ENCODE measurements around the gene ZER1.

ZER1 gene

GRCh38 chr9:128732576-128732975 lies 39.2 kb downstream of the ZER1 start:
- DNase-seq: no peak

GRCh38 chr9:128731691-128732090 lies 40.0 kb downstream of the ZER1 start:
- DNase-seq: no peak

- no peak for DNase-seq
Measured at GRCh38 chr9:128731093-128731492, 40.6 kb downstream of the ZER1 start.

DNA sequence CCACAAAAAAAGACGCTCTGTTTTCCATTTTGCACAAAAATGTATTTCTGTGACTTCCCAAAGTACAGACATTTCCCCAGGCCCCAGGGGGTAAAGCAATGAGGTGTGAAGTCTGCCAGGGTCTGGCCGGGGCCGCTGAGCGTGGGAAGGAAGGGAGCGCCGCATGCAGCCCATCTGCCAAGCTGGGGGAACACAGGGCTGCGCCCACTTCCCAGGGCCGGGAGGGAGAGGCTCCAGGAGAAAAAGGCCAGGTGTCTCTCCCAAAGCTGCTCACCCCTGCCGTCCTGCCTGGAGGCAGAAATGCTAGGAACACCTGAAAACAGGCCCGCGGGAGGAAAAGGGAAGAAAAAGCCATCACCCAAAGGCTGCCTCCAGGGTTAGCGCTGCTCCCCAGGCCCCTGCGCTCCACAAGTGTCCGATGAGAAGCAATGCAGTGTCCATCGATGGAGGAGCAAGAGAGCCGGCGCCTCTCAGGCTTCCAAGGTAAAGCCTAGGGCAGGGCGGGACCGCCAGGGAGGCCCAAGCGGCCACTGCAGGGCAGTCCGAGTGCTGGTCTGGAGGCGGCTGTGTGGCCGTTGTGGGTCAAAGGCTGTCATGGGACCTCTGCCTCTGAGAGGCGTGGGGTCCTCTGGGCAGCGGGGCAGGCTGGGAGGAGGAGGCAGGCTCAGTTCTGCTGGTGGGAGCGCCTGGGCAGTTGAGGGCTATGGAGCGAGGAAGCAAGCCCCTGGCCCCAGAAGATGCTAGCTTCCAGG lies 41.8 kb downstream of the ZER1 start:
- peak; percentile 93 for DNase-seq

GRCh38 chr9:128729302-128729701 lies 42.4 kb downstream of the ZER1 start:
- DNase-seq: peak; percentile 94

DNA sequence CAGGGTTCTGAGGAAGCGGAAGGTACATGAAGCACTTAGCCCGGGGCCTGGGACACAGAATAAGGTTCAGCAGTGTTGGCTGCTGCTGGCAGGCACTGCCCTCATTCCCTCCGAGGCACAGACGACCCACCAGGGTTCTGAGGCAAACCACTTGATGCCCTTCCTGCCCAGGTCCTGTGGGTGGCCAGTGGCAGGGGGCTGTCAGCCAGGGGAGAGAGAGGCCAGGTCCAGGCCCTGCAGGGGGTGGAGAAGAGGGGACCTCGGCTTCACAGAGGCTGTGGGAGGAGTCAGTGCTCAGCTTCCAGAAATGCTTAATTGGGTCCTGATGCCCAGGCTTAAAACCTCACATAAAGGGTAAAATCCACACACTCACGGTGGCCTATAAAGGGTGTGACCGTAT lies 43.4 kb downstream of the ZER1 start:
- no peak for DNase-seq

- DNase-seq: peak; percentile 25
Measured at GRCh38 chr9:128727640-128728248, 44.0 kb downstream of the ZER1 start.

- peak; percentile 100 for DNase-seq
Measured at GRCh38 chr9:128724744-128725211, 46.9 kb downstream of the ZER1 start.

DNA sequence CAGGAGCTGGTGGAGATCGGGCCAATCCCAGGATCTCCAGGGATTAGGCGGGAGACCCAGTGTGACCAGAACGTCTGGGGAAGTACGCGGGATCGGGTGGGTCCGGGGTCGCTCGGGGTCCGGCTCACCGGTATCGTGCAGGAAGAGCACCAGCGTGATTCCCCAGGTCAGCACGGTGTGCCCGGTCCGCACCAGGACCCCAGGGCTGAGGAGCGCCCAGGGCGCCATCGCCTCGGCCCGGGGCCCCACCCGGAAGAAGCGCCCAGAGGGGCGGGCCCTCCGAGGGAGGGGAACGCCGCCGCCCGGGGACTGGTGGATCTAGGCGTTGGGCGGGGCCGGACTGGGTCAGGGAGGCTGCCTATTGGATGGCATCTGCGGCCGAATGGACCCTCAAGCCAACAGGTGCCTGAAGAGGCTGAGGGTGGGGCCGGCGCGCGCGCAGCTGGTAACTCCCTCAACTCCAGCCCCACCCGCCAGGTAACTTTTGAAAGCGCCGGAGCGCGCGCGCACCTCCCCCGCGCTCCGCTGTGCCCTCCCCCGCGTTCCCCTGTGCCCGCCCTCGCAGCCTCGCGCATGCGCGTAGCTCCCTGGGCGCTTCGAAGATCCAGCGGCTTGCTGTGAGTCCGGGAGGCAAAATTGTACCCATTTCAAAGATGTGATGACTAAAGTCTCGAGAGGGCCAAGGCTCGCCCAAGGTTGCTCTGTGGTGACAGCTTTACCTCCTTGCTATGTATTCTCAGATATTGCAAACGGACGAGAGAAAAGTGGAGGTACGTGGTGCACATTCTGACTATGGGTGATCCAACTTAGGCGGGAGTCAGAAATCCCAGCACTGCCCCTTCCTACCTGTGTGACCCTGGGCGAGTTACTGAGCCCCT lies 47.6 kb downstream of the ZER1 start, which contains the start of gene ZDHHC12:
Gene ZDHHC12 (minus strand): TSS at position 262 of the 878 bp plus-strand sequence. CDS start 34 bp downstream, at position 228.
- DNase-seq: peak; percentile 100

DNA sequence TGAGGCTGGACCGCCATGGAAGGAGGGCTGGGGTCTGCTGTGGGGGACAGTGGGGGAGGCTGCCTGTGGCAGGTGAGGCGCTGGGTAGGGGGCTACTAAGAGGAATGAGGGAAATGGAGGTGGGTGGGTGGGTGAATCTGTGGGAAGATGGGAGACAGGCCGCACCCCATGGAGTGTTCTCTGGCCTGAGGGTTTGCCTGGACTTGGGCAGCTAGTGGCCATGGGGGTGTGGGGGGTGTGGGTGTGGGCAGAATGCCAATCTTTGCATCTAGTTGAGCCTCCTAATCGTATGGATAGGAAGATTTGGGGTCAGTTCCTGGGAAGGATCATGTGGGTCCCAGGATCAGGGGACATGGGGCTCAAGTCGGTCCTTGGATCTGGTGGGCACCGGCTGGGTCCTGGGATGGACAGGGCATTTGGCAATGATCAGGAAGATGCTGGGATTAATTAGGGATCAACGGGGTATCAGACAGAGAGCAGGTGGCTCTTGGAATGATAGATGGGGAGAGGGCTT lies 48.3 kb downstream of the ZER1 start:
- DNase-seq: no peak

- DNase-seq: no peak
Measured at GRCh38 chr9:128722380-128723351, 49.1 kb downstream of the ZER1 start.

DNA sequence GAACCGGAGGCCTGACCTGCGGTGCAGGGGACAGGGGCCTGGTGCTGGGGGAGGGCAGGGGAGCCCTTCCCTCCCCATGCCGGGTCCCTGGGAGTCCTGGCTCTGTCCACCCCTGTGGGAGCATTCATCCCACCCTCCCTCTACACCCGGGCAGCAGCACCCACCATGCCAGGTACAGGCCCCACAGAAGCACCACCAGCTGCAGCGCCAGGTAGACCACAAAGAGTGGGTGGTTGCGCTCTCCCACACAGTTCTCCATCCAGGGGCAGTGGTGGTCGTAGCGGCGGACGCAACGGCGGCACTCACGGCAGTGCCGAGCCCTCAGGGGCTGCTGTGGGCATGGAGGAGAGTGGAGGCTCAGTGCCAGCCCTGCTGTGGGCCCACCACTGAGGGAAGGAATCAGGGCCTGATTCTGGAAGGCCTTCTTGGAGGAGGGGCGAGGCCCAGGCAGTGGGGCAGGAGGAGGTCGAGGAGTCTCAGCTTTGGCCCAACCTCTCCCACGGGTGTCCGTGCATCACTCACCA lies 50.2 kb downstream of the ZER1 start:
- DNase-seq: no peak

- DNase-seq: no peak
Measured at GRCh38 chr9:128720841-128721486, 50.8 kb downstream of the ZER1 start.

DNA sequence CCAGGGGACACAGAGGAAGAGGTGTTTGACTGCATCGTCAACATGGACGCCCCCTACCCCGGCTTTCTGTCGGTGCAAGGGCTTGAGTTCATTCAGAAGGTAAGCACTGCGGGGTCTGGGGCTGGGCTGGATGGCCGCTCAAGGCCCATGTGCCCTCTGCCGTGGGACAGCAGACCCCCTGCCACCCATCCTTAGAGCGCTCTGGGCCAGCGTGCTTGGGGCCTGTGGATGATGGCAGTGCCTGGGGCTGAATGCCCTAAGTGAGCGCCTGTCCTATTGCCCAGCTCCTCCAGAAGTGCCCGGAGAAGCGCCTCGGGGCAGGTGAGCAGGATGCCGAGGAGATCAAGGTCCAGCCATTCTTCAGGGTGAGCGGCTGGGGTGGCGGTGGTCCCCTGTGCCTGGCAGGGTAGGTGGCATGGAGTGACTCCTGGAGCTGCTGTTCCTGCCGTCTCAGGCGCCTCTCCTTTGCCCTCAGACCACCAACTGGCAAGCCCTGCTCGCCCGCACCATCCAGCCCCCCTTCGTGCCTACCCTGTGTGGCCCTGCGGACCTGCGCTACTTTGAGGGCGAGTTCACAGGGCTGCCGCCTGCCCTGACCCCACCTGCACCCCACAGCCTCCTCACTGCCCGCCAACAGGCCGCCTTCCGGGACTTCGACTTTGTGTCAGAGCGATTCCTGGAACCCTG lies 51.7 kb downstream of the ZER1 start:
- DNase-seq: no peak

DNA sequence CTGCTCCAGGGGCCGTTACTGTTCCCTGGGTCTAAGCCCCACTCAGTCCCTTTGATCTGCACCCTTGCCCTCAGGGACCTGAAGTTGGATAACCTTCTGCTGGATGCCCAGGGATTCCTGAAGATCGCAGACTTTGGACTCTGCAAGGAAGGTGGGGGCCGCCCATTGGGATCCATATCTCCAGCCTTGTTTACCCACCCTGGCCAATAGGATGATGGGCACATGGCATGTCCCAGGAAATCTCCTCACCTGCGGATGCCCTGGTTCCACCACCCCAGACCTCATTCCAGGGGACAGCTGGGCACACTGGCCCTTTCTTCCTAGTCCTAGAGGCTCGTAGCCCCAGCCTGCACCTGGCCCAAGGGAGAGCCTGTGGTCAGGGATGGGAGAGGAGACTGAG lies 53.3 kb downstream of the ZER1 start:
- no peak for DNase-seq

DNA sequence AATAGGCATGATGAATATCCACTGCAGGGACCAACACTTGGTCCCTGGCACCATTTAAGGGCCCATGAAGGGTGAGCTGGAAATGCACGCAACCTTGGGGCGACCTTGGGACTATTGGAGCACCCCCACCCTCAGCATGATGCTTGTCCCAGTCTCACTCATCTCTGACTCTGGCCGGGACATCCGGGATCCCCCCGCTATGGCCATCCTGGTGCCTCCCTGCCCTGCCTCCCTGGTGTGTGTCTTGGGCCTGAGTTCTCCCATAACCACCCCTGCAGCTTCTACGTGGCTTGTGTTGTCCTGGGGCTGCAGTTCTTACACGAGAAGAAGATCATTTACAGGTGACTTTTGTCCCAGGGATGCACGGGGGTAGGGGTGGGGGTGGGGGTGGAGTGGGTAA lies 53.7 kb downstream of the ZER1 start:
- DNase-seq: no peak

GRCh38 chr9:128716581-128717254 lies 55.0 kb downstream of the ZER1 start:
- DNase-seq: peak; percentile 64

GRCh38 chr9:128715436-128715750 lies 56.3 kb downstream of the ZER1 start:
- DNase-seq: no peak

DNA sequence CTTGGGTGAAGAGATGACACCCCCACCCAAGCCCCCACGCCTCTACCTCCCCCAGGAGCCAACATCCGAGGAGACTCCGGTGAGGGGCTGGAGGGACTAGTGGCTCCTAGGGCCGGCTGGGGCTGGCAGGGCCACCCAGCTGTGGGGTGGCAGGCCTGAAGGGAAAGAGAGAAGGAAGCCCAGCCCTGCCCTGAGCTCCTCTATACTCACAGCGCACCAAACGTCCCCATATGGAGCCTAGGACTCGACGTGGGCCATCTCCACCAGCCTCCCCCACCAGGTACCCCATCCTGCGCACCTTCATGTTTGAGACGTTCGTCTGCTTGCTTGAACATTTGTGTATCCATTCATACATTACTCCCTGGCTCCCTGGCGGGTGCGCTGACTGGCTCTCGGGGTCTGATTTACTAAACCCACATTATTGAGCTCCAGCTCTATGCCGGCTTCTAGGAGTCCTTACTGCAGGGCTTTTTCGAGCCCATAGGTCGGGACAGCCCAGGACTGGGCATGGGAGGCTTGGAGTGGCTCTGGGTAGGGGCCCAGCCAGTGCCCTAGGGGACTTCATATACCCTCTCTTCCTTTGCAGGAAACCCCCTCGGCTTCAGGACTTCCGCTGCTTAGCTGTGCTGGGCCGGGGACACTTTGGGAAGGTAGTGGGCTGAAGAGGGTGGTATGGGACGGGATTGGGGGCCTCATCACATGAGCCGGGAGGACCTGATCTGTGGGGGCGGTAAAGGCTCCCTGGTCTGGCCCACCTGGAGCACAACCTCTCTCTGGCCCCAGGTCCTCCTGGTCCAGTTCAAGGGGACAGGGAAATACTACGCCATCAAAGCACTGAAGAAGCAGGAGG lies 56.9 kb downstream of the ZER1 start:
- no peak for DNase-seq
